HG03060 (cell line): Measurements from ENCODE around the gene SLC38A10.

Source experiments
- ATAC-seq: cut with Tn5 transposase; IDR thresholded peaks from one replicate; pipeline ENCODE4 v1.9.1; 2021; ENCODE audit warnings: low read depth, moderate number of reproducible peaks; ENCODE audit not compliant: unreplicated experiment

SLC38A10 gene

GRCh38 chr17:81245665-81246342 lies 49.3 kb downstream of the SLC38A10 start:
- ATAC-seq: no peak

DNA sequence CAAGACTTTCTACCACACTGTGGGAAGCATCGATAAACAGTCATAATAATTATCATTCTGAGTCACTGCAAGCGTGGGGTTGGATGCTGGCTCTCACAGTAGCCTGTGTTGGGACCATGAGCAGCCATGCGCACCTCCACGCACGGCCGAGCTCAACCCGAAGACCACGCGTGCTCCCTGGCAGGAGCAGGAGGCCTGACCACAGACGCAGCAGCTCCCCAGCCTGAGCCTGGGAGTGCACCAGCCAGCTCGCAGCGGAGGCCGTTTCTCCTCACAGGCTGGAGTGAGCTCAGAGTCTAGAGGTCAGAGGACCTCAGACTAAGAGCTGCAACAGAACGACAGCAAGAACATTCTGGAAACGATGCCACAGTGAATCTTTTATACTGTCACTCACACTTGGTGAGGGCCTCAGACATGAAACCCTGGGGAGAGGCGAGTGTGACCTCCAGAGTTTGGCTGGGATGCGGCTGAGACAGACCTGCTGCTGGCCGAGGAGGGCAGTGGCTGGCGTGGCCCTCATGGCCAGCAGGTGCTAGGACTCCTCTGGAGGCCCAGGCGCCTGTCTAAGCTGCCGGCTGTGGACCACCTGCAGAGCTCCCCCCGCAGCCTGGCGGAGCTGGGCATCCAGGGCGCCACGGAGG lies 50.0 kb downstream of the SLC38A10 start:
- no peak for ATAC-seq

GRCh38 chr17:81244358-81245023 lies 50.6 kb downstream of the SLC38A10 start:
- ATAC-seq: no peak

DNA sequence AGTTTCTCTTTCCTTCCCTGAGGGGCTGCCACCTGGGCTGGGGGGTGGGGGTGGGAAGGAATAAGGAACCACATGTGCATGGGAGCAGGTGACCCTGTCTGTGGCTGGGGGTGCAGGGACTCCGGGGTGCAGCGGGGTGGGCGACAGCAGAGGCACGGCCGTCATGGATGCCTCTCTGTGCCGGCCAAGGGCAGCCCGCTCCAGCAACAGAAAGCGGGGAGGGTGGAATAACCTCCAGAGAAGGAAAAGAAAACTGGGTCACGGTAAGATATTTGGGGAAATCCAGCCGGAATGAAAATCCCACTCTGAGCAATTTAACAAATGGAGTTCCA lies 51.8 kb downstream of the SLC38A10 start:
- ATAC-seq: no peak

DNA sequence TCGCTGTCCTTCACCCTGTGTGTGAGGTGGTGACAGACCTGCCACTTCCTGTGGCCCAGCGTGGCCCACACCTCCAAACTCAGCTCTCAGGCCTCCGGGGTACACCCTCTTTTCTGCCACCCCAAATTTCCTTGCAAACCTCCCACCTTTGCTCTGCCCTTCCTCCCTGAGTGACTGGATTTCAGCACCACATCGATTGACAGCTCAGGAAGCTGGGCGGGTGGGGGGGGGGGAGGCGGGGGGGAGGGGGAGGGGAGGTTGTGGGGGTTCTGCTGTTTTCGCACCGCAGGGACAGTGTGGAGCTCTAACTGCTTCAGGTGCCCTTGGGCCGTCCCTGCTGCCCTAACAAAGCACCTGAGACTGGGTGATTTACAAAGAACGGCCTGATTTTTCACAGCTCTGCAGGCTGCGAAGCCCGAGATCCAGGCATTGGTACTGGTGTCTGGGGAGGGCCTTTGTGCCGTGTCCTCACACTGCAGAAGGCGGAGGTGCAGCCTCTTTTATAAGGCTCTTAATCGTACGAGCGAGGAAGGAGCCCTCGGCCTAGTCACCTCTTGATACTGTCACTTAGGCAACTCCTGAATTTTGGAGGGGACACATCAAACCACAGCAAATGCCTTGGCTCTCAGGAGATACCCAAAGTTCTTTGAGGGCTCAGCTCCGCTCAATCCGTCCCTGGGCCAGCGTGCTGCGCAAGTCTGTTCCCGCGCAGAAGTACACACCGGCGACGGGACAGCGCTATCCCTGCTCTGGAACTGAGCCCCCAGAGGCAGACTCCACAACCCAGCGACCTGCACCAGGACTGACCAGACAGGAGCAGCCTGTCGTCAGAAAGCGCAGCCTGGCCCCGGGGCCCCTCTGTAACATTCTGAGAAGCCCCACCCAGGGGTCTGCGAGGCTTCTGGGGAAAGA lies 52.4 kb downstream of the SLC38A10 start:
- no peak for ATAC-seq

- ATAC-seq: no peak
Measured at GRCh38 chr17:81241648-81242420, 53.3 kb downstream of the SLC38A10 start.

- ATAC-seq: no peak
Measured at GRCh38 chr17:81241203-81241602, 53.9 kb downstream of the SLC38A10 start.

DNA sequence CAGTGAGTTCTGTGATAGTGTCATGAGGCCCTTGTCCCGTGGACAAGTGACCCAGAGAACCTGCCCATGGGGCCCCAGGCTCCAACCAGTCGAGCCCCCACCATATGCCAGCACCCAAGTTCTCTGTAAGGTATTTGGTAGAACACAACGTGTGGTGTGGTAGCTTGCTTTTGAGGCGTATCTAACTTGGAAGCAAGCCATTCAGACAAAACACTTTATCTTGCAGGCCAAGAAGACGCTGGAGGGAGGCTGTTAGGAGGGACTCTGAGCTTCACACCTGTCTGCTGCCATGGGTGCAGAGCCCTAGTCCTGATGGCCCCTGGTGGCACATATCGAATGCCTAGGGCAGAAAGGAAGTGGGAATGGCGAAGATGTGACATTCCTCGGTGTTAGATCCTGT lies 54.3 kb downstream of the SLC38A10 start:
- no peak for ATAC-seq

GRCh38 chr17:81239714-81240555 lies 55.2 kb downstream of the SLC38A10 start:
- ATAC-seq: no peak

DNA sequence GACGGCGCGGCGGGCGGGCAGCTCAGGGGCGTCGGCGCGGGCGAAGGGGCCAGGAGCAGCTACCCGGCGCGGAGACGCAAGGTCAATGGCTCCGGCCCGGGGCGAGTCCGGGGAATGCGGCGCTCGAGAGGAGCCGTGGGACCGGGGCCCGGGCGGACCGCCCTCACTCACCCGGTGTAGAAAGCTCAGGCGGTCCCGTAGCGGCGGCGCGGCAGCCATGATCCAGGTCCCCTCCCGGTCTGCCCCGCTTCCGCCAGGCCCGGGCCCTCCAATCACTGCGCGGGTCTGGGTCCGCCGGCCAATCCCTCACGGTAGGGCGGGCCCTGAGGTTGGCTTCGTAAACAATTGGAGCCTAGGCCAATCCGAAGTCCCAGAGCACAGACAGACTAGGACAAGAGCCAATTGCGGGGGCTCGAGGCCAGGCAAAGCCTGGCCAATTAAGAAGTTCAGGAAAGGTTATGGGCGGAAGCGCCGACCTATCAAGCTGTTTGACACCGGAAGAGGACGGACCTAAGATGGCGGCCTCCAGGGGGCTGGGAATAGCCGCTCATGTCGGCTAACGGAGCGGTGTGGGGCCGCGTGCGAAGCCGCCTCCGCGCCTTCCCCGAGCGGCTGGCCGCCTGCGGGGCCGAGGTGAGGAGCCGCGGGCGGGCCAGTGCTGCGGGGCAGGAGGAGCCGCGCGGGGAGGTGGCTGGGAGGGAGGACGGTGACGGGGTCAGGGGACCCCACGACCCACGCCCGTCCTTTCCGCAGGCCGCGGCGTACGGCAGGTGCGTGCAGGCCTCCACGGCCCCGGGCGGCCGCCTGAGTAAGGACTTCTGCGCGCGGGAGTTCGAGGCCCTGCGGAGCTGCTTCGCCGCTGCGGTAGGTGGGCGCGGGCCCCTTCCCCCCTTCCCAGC lies 56.0 kb downstream of the SLC38A10 start, which contains the start of the genes NDUFAF8 and TEPSIN:
Gene NDUFAF8, plus strand, starts transcription at position 504 of the 899 bp plus-strand sequence. Its CDS starts 46 bp downstream, at position 550.
Gene TEPSIN, minus strand, starts transcription at position 241 of the 899 bp plus-strand sequence. Its CDS starts 22 bp downstream, at position 219.
- peak; percentile 85 for ATAC-seq

DNA sequence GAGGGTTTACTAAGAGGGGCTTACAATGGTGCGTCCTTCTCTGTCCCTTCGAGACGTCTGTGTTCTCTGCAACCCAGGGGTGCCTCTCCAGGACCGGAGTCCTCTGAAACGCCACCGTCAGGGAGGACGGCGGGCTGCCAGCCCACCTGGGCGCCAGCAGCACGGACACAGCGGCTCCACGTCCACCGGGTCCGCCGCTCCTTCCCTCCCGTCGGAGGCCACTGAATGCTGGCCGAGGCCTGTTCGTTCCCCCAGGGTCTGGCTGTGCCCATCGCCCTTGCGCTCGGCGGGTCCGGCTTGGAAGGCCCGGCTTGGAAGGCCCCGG lies 56.7 kb downstream of the SLC38A10 start:
- no peak for ATAC-seq

GRCh38 chr17:81237591-81238489 lies 57.3 kb downstream of the SLC38A10 start:
- no peak for ATAC-seq

DNA sequence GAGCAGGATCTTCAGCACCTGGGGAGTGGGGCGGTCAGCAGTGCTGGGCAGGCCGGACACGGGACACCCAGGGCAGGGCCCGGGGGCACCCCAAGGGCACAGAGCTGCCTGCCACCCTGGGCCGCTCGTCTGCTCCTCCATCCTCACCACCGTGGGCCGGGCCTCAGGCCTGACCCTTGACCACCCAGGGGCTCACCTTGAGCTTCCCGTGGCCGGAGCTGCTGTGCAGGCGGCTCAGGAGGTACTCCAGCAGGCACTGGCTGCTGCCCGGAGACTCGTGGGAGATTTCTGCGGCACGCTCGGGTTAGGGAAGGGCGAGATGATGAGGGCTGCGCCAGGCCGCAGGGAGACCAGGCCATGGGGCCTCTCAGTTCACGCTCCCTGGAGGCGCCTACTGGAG lies 58.3 kb downstream of the SLC38A10 start:
- ATAC-seq: no peak

DNA sequence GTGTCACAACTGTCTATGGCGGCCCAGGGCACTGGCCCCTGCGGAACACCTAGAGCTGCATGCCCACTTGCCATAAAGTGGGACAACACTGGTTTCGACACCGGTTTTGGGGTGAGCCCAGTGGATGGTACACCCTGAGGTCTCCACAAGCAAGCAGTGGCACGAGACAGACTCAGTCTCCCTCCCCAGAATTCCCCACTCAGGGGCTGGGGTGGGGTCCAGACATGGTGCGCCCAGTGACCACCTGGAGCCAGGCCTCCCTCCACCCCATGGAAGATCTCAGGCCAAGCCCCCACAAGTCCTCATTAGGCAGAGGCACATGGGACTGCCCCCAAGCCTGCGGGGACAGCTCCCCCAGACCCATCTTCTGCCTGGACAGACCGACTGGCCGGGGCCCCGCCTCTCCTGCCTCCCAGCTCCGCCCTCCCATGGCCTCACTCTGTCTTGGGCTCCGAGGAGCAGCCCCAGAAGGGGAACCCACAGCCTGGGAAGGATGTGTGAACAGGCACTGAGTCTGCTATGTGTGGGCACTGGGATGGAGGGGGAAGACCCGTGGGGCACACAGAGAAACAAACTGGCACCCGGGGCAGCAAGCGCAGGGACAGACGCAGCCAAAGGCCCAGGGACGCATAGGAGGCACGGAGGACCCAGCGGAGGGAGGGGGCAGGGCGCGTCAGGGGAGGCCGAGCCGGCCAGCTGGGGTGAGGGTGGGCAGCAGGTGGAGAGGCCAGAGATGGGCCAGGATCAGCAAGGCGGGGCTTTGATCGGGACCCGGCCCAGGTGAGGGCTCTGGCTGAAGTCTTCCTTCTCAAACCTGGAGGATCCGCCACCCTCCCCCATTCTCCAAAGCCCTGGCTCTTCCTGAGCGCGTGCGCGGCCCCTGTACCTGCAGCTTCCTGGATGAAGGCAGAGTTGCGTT lies 59.0 kb downstream of the SLC38A10 start:
- no peak for ATAC-seq

GRCh38 chr17:81234940-81235821 lies 59.9 kb downstream of the SLC38A10 start:
- ATAC-seq: no peak
